A549 (cell line): ENCODE data around the gene SP1.

Experiments used
- CTCF ChIP-seq: fragments of >200 bp; sonication (Bioruptor Twin); formaldehyde crosslinking; IDR thresholded peaks from 3 replicates; pipeline ENCODE4 v1.5.1; 2016
- ELK1 ChIP-seq: fragments of 150-350 bp; IDR thresholded peaks from 2 replicates; pipeline ENCODE4 v1.6.1; 2014; ENCODE audit warnings: low read depth, mild to moderate bottlenecking, low read length
- POLR2A ChIP-seq: IDR thresholded peaks from 2 replicates; pipeline ENCODE4 v1.6.1; 2012; ENCODE audit warnings: mild to moderate bottlenecking, low read length
- RFX5 ChIP-seq: fragments of 450-650 bp; IDR thresholded peaks from 2 replicates; pipeline ENCODE4 v1.7.1; 2014; ENCODE audit warnings: antibody characterized with exemption, mild to moderate bottlenecking, moderate library complexity

- TF ChIP-seq POLR2A (peak; percentile 95), CTCF (0 out of 3 replicates have a peak, but pooled peaks have one; percentile 8), RFX5 (no peak), ELK1 (no peak)
These were observed 61.3 kb downstream of the SP1 start, which contains the start of gene PRR13 for GRCh38 chr12:53441040-53441833.
